ENCODE data around the gene UBE2N. TPM values are rescaled to one million over a fixed set of nuclear protein-coding genes. Genes with fewer than 3 reads are reported as not detected.

Gene UBE2N
- total and polyA plus RNA-seq, 2 donors (not counting 1 experiment from before 2014, with no cell fraction given) = 56.3 to 83.8 TPM

DNA sequence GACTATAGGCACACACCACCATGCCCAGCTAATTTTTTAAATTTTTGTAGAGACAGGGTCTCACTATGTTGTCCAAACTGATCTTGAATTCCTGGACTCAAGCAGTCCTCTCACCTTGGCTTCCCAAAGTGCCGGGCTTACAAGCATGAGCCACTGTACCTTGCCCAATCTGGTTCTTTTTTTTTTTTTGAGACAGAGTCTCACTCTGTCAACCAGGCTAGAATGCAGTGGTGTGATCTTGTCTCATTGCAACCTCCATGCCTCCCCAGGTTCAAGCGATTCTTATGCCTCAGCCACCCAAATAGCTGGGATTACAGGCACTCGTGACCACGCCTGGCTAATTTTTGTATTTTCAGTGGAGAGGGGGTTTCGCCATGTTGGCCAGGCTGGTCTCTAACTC is 41.0 kb upstream of the UBE2N start:
- no peaks in the 10 kb centered on the region for H3K79me2 ChIP-seq (ENCODE audit: control insufficient read depth, insufficient read depth, low read length)
- no peaks in the 10 kb centered on the region for H3K9me3 Mint-ChIP-seq (ENCODE audit: insufficient read depth)
- no peak overlapping the region for H3K9ac ChIP-seq (ENCODE audit: low read length)
- no peaks in the 10 kb centered on the region for H3K27me3 Mint-ChIP-seq
- no peak overlapping the region for H2AFZ ChIP-seq (ENCODE audit: insufficient read depth, low read depth, low read length, poor library complexity, severe bottlenecking)
- intact Hi-C loops (cut with micrococcal nuclease) = loop anchor here (10.0 kb wide), 1 partner anchor 698 kb away; no protein-coding TSS in a partner anchor
- no peak for DNase-seq
- ChIA-PET CTCF (interaction anchor here (0.6 to 2.6 kb wide), 3 partner anchors 20 to 619 kb away, joined by 3 to 9 read pairs (median 4); no protein-coding TSS in a partner anchor), POLR2A (no interaction called here)
- no peak overlapping the region for H3K4me2 ChIP-seq (replicated peaks; ENCODE audit: low read depth, low read length, poor library complexity, severe bottlenecking)
- H3K4me1 Mint-ChIP-seq = no peaks in the 10 kb centered on the region
- H3K9me3 ChIP-seq (ENCODE audit: control extremely low read depth in 1 of 3, control insufficient read depth in 2 of 3, insufficient read depth in 1 of 3, low read length in 2 of 3) = no peaks in the 10 kb centered on the region
- no peak for ATAC-seq (ENCODE audit: low read depth)
- 95% methylated on average over 5 of the region's 5 CpGs for WGBS (ENCODE audit: insufficient coverage)
- H3K4me3 ChIP-seq (ENCODE audit: control extremely low read depth in 1 of 5, extremely low read depth in 1 of 5, insufficient read depth in 1 of 5, low read depth in 2 of 5, low read length in 4 of 5) = no peak overlapping the region
- no peak overlapping the region for H3K4me3 Mint-ChIP-seq
- no peak overlapping the region for H3K27ac Mint-ChIP-seq
- H3K27me3 ChIP-seq (replicated peaks in 1 of 4; ENCODE audit: control extremely low read depth in 1 of 4, control insufficient read depth in 3 of 4, insufficient read depth in 4 of 4, low read length in 3 of 4) = no peaks in the 10 kb centered on the region
- no peak overlapping the region for H3K27ac ChIP-seq (ENCODE audit: low read length in 2 of 2)
- TF ChIP-seq, protein P1, sequence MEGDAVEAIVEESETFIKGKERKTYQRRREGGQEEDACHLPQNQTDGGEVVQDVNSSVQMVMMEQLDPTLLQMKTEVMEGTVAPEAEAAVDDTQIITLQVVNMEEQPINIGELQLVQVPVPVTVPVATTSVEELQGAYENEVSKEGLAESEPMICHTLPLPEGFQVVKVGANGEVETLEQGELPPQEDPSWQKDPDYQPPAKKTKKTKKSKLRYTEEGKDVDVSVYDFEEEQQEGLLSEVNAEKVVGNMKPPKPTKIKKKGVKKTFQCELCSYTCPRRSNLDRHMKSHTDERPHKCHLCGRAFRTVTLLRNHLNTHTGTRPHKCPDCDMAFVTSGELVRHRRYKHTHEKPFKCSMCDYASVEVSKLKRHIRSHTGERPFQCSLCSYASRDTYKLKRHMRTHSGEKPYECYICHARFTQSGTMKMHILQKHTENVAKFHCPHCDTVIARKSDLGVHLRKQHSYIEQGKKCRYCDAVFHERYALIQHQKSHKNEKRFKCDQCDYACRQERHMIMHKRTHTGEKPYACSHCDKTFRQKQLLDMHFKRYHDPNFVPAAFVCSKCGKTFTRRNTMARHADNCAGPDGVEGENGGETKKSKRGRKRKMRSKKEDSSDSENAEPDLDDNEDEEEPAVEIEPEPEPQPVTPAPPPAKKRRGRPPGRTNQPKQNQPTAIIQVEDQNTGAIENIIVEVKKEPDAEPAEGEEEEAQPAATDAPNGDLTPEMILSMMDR (IDR thresholded peaks at IDR 0.05) = no peak
- TF ChIP-seq EZH2 (IDR thresholded peaks at IDR 0.05; ENCODE audit: borderline replicate concordance, insufficient read depth, low read depth, low read length, poor library complexity, severe bottlenecking) = no peak
- no peaks in the 10 kb centered on the region for H4K20me1 ChIP-seq (ENCODE audit: control insufficient read depth, insufficient read depth, low read length, poor library complexity, severe bottlenecking)
- no peaks in the 10 kb centered on the region for H3K4me1 ChIP-seq (ENCODE audit: control insufficient read depth in 2 of 2, insufficient read depth in 2 of 2, low read length in 2 of 2)
- H3K36me3 ChIP-seq (replicated peaks in 1 of 2; ENCODE audit: control extremely low read depth in 1 of 2, control insufficient read depth in 1 of 2, extremely low read depth in 1 of 2, insufficient read depth in 2 of 2, low read length in 1 of 2) = peaks cover 13 to 68% of the 10 kb centered on the region in 2 experiments

DNA sequence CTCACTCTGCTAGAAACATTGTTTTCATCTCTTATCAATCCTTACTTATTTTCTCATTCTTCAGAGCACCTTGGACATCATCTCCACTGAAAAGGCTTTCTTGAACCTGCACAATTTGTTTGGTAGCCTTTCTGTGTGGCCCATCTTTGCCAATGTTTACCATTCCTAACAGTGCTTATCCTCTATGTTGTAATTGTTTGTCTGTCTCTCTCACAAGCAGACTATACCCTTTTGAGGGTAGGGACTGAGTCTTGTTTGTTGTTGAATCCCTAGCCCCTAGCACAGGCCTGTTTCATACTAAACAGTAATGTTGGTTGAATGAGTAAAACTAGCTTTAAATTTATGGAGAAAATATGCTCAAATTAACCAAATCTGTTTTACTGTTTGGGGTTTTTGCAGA is 34.8 kb upstream of the UBE2N start:
- Histone ChIP-seq H3K27me3 (replicated peaks in 1 of 4; ENCODE audit: control extremely low read depth in 1 of 4, control insufficient read depth in 3 of 4, insufficient read depth in 4 of 4, low read length in 3 of 4) (no peaks in the 10 kb centered on the region), H4K20me1 (ENCODE audit: control insufficient read depth, insufficient read depth, low read length, poor library complexity, severe bottlenecking) (peaks cover 5% of the 10 kb centered on the region), H3K4me1 (ENCODE audit: control insufficient read depth in 2 of 2, insufficient read depth in 2 of 2, low read length in 2 of 2) (no peaks in the 10 kb centered on the region), H3K4me3 (ENCODE audit: control extremely low read depth in 1 of 5, extremely low read depth in 1 of 5, insufficient read depth in 1 of 5, low read depth in 2 of 5, low read length in 4 of 5) (no peak overlapping the region), H3K79me2 (ENCODE audit: control insufficient read depth, insufficient read depth, low read length) (peaks cover 21% of the 10 kb centered on the region), H3K4me2 (replicated peaks; ENCODE audit: low read depth, low read length, poor library complexity, severe bottlenecking) (no peak overlapping the region), H3K9me3 (ENCODE audit: control extremely low read depth in 1 of 3, control insufficient read depth in 2 of 3, insufficient read depth in 1 of 3, low read length in 2 of 3) (no peaks in the 10 kb centered on the region), H3K9ac (ENCODE audit: low read length) (no peak overlapping the region), H3K27ac (ENCODE audit: low read length in 2 of 2) (no peak overlapping the region), H2AFZ (ENCODE audit: insufficient read depth, low read depth, low read length, poor library complexity, severe bottlenecking) (no peak overlapping the region), H3K36me3 (replicated peaks in 1 of 2; ENCODE audit: control extremely low read depth in 1 of 2, control insufficient read depth in 1 of 2, extremely low read depth in 1 of 2, insufficient read depth in 2 of 2, low read length in 1 of 2) (peaks cover 11 to 47% of the 10 kb centered on the region in 2 experiments)
- TF ChIP-seq, protein P1 (IDR thresholded peaks at IDR 0.05) = no peak
- no peak for TF ChIP-seq EZH2 (IDR thresholded peaks at IDR 0.05; ENCODE audit: borderline replicate concordance, insufficient read depth, low read depth, low read length, poor library complexity, severe bottlenecking)
- CTCF ChIA-PET = interaction anchor here (0.6 to 0.9 kb wide), 2 partner anchors 625 to 696 kb away, joined by 3 read pairs; no protein-coding TSS in a partner anchor
- H3K9me3 Mint-ChIP-seq (ENCODE audit: insufficient read depth) = no peaks in the 10 kb centered on the region
- POLR2A ChIA-PET = interaction anchor here (0.6 kb wide), 1 partner anchor 391 kb away, joined by 3 read pairs; no protein-coding TSS in a partner anchor
- intact Hi-C loops (cut with micrococcal nuclease) = no loop called here
- H3K4me1 Mint-ChIP-seq = no peaks in the 10 kb centered on the region
- ATAC-seq (ENCODE audit: low read depth) (no peak), DNase-seq (no peak)
- no peak overlapping the region for H3K27ac Mint-ChIP-seq
- H3K4me3 Mint-ChIP-seq = no peak overlapping the region
- H3K27me3 Mint-ChIP-seq = no peaks in the 10 kb centered on the region
